Panc1 (cell line): ENCODE data around the gene ZGRF1.

Source experiments
- CTCF ChIP-seq: fragments of 450-650 bp; IDR thresholded peaks from 2 replicates; pipeline ENCODE4 v1.5.1; 2017; ENCODE audit warnings: mild to moderate bottlenecking
- POLR2AphosphoS5 ChIP-seq: IDR thresholded peaks from 2 replicates; pipeline ENCODE4 v1.6.1; 2012; ENCODE audit warnings: mild to moderate bottlenecking, low read depth, low read length, moderate library complexity
- REST ChIP-seq, 2 experiments: IDR thresholded peaks; 2 replicates each; pipeline ENCODE4 v1.6.1; 2011 to 2012; ENCODE audit warnings: low read depth in 2 of 2, control low read depth in 1 of 2, low read length in 1 of 2, mild to moderate bottlenecking in 1 of 2, moderate library complexity in 1 of 2; ENCODE audit not compliant: insufficient read depth in 1 of 2

GRCh38 chr4:112532267-112532666 lies 104.4 kb downstream of the ZGRF1 start:
- no peak for TF ChIP-seq CTCF
- TF ChIP-seq REST (IDR thresholded peaks at IDR 0.05; ENCODE audit: insufficient read depth in 1 of 2, low read depth in 2 of 2, low read length in 1 of 2), result no peak
- no peak for TF ChIP-seq POLR2AphosphoS5
